GM18520 (cell line): ENCODE results near the gene POMP.
A peak's percentile ranks its signal among the peaks of the same experiment; 100 is the strongest.

ENCODE experiments used
- ATAC-seq: cut with Tn5 transposase; IDR thresholded peaks from one replicate; pipeline ENCODE4 v1.9.1; 2021; ENCODE audit not compliant: unreplicated experiment

The POMP gene, protein sequence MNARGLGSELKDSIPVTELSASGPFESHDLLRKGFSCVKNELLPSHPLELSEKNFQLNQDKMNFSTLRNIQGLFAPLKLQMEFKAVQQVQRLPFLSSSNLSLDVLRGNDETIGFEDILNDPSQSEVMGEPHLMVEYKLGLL

GRCh38 chr13:28658796-28659620 lies at the start of gene POMP:
Gene POMP (plus strand): TSS chr13:28659130. CDS start chr13:28659185, 55 bp downstream.
- ATAC-seq, result peak; percentile 78

DNA sequence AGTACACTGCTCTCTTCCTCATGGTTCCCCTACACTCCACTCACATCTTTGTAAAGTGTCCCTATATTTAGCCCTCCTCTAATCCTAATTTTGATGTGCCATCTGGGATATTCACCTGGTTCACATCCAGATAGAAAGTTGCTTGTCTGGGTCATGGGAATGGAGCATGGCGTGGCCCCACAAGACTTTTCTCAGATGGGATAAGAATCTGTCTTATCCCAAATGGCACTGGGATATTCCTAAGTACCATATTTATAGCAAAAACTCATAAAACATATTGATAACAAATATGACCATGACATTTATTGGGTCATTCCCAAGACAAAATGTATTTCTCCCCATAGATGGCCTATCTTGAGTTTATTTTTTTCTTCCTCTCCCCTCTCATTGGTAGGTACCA lies 49.5 kb upstream of the POMP start:
- no peak for ATAC-seq

- ATAC-seq, result no peak
Measured at GRCh38 chr13:28609926-28610325, 49.0 kb upstream of the POMP start.

- ATAC-seq, result no peak
Measured at GRCh38 chr13:28610996-28611395, 47.9 kb upstream of the POMP start.

GRCh38 chr13:28611654-28612131 lies 47.2 kb upstream of the POMP start:
- no peak for ATAC-seq

- no peak for ATAC-seq
Measured at GRCh38 chr13:28613562-28613961, 45.4 kb upstream of the POMP start.

- no peak for ATAC-seq
Measured at GRCh38 chr13:28615916-28616446, 42.9 kb upstream of the POMP start.

DNA sequence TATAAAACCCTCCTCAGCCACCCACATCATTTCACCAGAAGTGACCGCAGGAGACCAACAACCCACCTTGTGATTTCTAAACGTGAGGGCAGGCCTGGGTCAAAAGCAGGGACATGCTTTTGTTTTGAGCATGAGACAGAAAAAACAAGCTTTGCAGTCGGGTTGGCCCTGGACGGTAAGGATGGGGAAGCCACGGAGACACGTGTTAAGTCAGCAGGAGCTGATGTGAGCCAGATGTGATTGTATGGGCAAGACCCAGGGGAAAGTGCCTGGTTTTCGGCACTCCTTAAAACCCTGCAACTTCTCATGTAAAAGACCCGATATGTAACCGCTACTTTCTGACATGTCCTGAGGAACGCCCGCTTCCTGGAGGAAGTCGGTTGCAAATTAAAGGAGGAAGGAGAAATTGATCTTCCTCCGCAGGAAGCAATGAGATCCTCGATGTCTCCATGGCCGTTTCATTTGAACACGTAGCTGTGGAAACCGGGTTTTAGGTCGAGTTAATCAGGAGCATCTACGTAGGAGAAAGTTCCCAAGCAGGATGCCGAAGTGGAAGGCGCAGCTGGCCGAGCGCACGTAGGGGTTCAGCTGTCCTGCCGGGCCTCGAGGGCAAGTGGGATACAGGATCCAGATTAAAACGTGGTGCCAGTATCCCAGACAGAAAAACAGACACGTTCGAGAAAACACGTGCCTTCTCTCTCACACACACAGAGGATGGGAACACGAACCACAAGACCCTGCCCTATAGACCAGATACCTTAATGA lies 40.5 kb upstream of the POMP start:
- no peak for ATAC-seq

- ATAC-seq, result no peak
Measured at GRCh38 chr13:28620011-28620830, 38.7 kb upstream of the POMP start.

- no peak for ATAC-seq
Measured at GRCh38 chr13:28621449-28621848, 37.5 kb upstream of the POMP start.

- no peak for ATAC-seq
Measured at GRCh38 chr13:28622286-28622685, 36.6 kb upstream of the POMP start.

DNA sequence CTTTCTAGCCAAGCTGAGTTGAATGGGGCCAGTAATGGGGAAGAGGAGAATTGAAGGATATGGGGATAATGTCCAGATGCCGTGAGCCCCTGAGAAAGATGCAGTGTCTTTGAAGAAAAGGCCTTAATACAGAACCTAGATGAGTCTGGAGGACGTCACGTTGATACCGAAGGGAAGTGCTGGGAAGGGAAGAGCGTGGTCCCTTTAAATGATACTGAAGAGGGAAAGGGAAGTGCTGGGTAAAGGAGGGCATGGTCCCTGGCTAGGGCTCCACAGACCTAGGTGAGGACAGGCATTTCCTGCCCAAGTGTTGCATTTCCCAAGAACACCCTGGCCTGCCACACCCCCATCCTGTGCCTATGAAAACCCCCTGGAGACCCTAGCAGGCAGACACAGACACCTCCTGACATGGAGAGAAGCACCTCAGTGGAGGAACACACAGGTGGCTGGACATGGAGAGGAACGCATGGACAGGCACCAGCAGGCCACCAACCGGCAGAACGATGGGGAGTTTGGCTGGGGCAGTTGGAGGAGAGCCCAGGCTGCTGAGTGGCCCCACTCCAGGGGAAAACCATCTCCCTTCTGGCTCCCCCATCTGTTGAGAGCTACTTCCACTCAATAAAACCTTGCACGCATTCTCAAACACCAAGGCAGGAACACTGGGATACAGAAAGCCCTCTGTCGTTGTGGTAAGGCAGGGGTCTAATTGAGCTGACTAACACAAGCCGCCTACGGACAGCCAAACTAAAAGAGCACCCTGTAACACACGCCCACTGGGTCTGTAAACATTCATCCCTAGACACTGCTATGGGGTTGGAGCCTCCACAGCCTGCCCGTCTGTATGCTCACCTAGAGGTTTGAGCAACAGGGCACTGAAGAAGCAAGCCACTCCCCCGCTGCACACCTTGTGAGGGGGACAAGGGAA lies 34.9 kb upstream of the POMP start:
- ATAC-seq, result no peak

DNA sequence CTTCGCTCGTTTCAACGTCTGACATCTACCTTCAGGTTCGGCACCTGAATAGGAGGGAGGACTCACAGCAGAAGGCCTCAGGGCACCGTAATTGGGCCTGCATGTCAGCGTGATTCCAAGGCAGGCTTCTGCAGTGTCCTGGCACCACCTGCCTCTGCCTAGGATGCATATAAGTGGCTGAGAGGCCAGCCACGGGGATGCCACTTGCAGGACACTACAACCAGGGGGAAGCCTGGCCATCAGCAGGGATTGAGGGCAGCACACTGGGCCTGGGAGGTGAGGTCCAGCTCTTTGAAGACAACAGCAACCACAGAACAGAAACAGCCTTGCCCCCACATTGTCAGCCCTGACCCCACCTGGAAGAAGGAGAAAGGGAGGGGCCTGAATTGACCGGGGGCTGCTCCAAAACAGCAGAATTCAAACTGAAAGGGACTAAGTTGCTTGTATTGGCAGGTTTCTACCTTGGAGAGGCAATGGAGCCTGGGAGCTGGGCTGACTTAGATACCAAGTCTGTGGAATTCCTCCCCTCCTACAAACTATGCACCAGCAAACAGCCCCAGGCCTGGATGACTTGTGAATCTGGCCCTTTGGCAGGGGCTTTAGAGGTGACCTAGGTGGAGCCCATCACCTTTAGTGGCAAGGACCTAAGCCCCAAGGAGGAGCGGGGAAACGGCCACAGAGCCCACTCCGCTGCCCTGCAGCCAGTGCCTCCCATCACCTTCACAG lies 34.1 kb upstream of the POMP start:
- ATAC-seq, result no peak

GRCh38 chr13:28626266-28626665 lies 32.7 kb upstream of the POMP start:
- no peak for ATAC-seq

- ATAC-seq, result no peak
Measured at GRCh38 chr13:28628241-28628640, 30.7 kb upstream of the POMP start.

DNA sequence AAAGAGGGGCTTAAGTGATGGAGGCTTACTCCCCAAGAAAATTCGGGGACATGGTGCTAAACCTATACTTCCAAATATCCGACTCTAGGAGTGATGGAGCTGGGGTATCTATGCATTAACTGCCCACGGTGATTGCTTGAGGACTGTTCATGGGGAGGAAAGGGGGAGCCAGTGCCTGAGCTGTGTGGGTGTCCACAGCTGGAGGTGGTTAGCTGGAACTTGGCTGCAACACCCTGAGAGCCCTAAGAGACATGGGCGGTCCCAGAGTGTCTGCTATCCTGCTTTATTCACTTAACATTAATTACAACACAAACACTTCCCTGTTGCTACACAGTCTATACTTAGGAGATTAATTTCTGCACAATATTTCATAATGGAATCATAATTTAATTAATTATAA lies 28.1 kb upstream of the POMP start:
- ATAC-seq, result no peak

DNA sequence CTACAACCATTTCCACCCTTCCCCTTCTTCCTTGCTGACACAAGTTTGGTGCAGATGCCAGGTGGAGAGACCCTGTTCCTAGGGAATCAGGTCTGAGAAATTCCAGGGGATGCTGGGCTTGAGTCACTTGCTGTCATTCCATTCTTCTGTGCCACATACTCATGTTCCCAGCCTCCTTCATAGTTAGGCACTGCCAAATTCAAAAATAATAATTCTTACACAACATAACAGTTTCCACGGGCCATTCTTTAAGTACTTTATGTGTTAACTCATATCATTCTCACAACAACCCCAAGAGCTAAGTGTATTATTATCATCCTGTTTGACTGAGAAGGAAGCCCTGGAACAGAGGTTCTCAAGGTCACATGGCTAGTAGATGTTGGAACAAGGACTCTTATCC lies 27.1 kb upstream of the POMP start:
- no peak for ATAC-seq

DNA sequence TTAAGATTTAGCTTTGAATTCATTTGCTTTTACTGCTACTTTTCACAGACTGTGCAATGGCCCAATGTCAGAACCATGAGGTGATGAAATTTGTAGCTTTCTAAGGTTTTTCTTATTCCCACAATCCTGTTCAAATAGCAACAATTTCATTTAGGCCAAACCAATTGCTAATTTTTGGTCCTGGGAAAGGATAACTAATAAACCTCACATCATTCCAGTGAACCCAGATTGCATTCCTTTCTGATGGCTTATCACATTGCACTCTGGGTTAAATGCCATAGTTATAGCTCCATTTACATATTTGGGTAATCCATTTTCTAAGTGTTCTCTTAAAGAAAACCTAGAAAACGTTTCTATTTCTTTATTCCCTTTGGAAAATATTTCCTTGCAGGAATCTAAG lies 22.9 kb upstream of the POMP start:
- no peak for ATAC-seq
